HFF-Myc (cell line): ENCODE data around the gene RPS3.

Experiments
- DNase-seq: peaks from one replicate; pipeline ENCODE4 v3.0.0-alpha.2; 2011; ENCODE audit warnings: low read depth; ENCODE audit errors: extremely low read depth
- H3K4me3 ChIP-seq: replicated peaks from 2 replicates; pipeline ENCODE4 v1.5.1; 2011; ENCODE audit warnings: low read depth, mild to moderate bottlenecking, control low read depth, low read length
- CTCF ChIP-seq: IDR thresholded peaks from 2 replicates; pipeline ENCODE4 v1.5.1; 2012; ENCODE audit warnings: mild to moderate bottlenecking, low read depth, low read length, control low read depth; ENCODE audit errors: missing control alignments

Gene RPS3

GRCh38 chr11:75441804-75442132, 42.5 kb downstream of the RPS3 start:
- no peak for DNase-seq
- H3K4me3 ChIP-seq = no peak overlapping the region
- no peak for TF ChIP-seq CTCF

DNA sequence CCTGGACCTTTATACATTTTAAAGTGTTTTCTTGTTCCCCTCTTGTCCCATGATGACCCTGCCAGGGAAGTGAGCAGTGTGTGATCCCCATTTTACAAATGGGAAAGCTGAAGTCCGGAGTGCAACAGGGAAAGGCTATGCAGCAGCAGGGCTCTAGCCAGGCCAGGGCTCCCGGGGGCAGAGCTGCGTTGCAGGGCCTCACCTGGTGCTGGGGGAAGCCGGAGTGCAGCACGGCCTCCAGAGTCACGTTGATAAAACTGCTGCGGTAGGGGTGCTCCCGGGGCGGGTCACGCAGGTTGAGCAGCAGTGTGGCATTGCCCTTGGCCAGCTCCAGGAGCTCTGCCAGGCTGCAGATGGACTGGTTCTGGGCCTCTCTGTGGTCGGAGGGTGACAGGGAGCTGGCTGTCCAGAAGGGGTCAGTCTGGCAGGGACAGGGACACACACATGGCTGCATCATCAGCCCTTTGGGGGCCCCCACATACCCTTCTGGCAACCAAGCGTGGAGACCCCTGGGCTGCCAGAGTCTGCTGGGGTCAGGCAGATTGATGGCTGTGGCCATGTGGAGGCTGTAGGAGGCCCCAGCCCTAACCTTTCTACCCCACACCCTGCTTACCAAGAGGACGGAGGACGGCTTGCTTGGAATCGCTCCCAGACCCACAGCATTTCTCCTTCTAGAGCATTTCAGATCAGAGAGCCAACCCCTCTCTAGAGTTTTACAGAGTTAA, 43.0 kb downstream of the RPS3 start:
- no peak for TF ChIP-seq CTCF
- H3K4me3 ChIP-seq = no peak overlapping the region
- no peak for DNase-seq

GRCh38 chr11:75443043-75443442, 43.7 kb downstream of the RPS3 start:
- no peak overlapping the region for H3K4me3 ChIP-seq
- no peak for DNase-seq
- TF ChIP-seq CTCF = no peak

- H3K4me3 ChIP-seq = no peak overlapping the region
- DNase-seq = no peak
- peak; percentile 96 for TF ChIP-seq CTCF
These were observed 46.1 kb downstream of the RPS3 start for GRCh38 chr11:75445315-75445953.

- DNase-seq = no peak
- TF ChIP-seq CTCF = no peak
These were observed 48.1 kb downstream of the RPS3 start for GRCh38 chr11:75447415-75447814.

DNA sequence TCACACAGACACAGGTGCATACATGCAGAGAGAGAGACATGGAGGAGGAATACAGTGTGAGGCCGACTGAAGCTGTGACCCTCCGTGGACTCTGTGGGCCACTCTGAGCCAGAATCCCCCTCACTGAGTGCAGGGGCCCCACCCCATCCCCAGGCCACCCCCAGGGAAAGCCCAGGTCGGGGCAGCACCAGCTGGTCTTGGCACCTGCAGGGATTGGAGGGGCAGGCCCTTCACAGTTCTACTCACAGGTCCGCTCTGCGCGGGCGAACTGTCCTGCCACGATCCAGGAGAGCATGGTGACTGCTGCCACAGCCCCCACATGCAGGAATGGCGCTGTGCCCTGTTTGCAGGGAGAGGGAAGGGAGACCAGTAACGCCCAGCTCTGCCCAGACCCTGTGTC, 50.0 kb downstream of the RPS3 start:
- TF ChIP-seq CTCF = no peak
- no peak for DNase-seq
- H3K4me3 ChIP-seq = no peak overlapping the region

More at GRCh38 chr11:75447415-75447814, 48.1 kb downstream of the RPS3 start:
- H3K4me3 ChIP-seq = no peak overlapping the region

DNA sequence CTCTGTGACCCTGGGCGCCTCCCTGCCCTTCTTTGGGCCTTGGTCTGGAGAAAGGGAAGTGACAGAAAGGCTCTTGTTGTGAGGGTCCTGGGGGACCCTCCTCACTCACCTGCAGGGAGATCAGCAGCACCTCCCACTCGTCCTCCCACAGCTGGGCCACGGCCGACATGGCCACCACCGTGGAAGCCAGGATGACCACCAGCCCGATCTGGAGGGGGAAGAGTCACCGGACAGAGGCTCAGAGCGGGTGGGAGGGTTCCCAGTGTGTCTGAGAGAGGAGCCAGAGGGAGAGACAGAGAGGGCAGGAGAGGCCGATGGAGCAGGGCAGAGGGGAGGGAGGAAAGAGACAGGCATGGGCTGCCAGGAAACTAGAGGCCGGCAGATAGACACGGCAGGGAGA, 50.5 kb downstream of the RPS3 start:
- no peak for DNase-seq
- no peak for TF ChIP-seq CTCF
- no peak overlapping the region for H3K4me3 ChIP-seq
